Measurements from ENCODE around the gene TEX19. TPM values are rescaled to one million over a fixed set of nuclear protein-coding genes. Genes with fewer than 3 reads are reported as not detected.

The TEX19 gene
- total and polyA plus RNA-seq, 2 experiments from 2014 or later, result 0.10 to 0.66 TPM

DNA sequence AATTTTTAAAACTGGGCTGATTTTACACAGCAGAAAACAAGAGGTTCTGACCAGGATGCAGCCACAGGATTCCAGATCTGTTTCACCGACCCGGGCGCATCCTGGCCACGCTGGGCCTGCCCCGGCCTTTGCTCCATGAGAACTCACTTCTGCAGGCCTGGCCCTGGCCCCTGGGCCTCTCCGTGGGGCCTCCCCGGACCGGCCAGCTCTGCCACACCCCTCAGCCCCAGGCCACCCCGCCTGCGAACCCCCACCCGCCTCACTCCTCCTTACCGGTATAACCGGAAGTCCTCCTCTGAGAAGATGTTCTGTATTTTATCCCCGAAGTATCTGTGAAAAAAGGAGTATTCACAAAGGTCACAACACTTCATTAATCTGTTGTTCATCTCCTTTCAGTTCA lies 46.0 kb downstream of the TEX19 start (continued):
- TF ChIP-seq REST (IDR thresholded peaks at IDR 0.05; ENCODE audit: unreplicated experiment) (no peak), CREB1 (CRISPR knock-in tag; IDR thresholded peaks at IDR 0.05; ENCODE audit: low read depth) (no peak), EZH2 (IDR thresholded peaks at IDR 0.05; ENCODE audit: low read depth, unreplicated experiment) (no peak), CTCF (conservative IDR thresholded peaks at IDR 0.05; ENCODE audit: low read depth in 2 of 2) (no peak)

DNA sequence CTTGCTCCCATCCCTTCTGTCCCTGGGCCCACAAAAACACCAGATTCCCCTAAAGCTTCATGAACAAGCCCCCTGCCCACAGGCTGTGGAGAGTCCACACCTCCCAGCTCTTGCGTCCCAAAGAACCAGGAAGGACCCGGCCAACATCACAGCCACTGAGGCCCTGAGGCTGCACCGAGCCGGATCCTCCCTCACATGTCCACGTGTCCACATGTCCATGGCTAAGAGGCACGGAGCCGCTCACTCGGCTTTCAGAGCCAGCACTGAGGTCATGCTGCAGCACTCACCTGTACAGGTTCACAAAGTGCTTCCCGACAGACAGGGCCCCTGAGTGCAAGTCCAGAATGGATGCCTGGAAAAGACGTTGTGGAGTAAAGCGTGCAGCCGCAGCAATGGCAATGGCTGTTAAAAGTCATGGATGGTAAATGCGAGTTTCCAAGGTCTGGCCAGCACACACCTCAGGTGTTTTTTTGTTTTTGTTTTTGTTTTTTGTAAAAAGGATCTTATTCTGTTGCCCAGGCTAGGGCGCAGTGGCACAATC lies 47.2 kb downstream of the TEX19 start:
- Mint-ChIP-seq H3K36me3 (ENCODE audit: low read depth) (peaks cover 7% of the 10 kb centered on the region), H3K27ac (no peak overlapping the region), H3K9me3 (no peaks in the 10 kb centered on the region; the same call in 2 of the 3 replicates), H3K4me3 (no peak overlapping the region), H3K27me3 (ENCODE audit: insufficient read depth, low read depth, poor library complexity) (peaks cover 6% of the 10 kb centered on the region), H3K4me1 (no peaks in the 10 kb centered on the region; the same call in 2 of the 3 replicates)
- no peaks in the 10 kb centered on the region for H3F3A ChIP-seq (replicated peaks; ENCODE audit: low read depth)
- H3K4me2 ChIP-seq, result no peak overlapping the region
- no peaks in the 10 kb centered on the region; the same call in 1 of the 2 replicates for H4K20me1 ChIP-seq (replicated peaks; ENCODE audit: insufficient read depth)
- H3K4me3 ChIP-seq, result no peak overlapping the region
- no peak overlapping the region for H3K27ac ChIP-seq (ENCODE audit: low read depth)
- DNase-seq (ENCODE audit: low spot score), result no peak
- no peaks in the 10 kb centered on the region for H3K27me3 ChIP-seq (ENCODE audit: insufficient read depth)
- no peaks in the 10 kb centered on the region for H3K4me1 ChIP-seq (ENCODE audit: insufficient read depth)
- H3K9me2 ChIP-seq (ENCODE audit: insufficient read depth), result no peaks in the 10 kb centered on the region
- no peaks in the 10 kb centered on the region for H3K36me3 ChIP-seq (ENCODE audit: insufficient read depth)
- TF ChIP-seq POLR2AphosphoS5 (IDR thresholded peaks at IDR 0.05; ENCODE audit: low read depth) (no peak), EZH2phosphoT487 (IDR thresholded peaks at IDR 0.05; ENCODE audit: unreplicated experiment) (no peak), EZH2 (IDR thresholded peaks at IDR 0.05; ENCODE audit: low read depth, unreplicated experiment) (no peak)
- ATAC-seq, result no peak
- H3K79me2 ChIP-seq (replicated peaks; ENCODE audit: insufficient read depth), result no peaks in the 10 kb centered on the region
- H2AFZ ChIP-seq, result no peak overlapping the region

DNA sequence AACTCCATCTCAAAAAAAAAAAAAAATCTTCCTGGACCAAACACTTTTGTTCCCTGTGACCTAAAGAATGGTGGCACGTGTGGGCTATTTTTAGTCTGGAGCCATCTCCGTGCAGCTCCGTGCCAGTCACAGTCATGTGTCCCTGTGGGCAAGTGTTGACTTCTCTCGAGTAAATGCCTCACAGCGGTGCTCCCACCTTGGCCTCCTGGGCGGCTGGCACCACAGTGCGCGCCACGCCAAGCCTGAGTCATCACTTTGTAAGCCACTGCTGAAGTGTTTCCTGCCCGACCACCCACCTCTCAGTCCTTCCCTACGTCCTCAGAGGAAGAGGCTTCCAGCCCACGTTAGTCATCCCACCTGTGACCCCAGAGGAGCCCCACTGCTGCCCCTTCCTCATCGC lies 48.2 kb downstream of the TEX19 start:
- H3K79me2 ChIP-seq (replicated peaks; ENCODE audit: insufficient read depth), result no peaks in the 10 kb centered on the region
- H3K27ac Mint-ChIP-seq, result no peak overlapping the region; the same call in 1 of the 2 replicates
- H2AFZ ChIP-seq, result no peak overlapping the region
- no peak overlapping the region for H3K4me2 ChIP-seq
- H3K27me3 Mint-ChIP-seq (ENCODE audit: insufficient read depth, low read depth, poor library complexity), result peaks cover 6% of the 10 kb centered on the region
- H3K27ac ChIP-seq (ENCODE audit: low read depth), result no peak overlapping the region
- no peaks in the 10 kb centered on the region; the same call in 1 of the 2 replicates for H4K20me1 ChIP-seq (replicated peaks; ENCODE audit: insufficient read depth)
- DNase-seq (ENCODE audit: low spot score), result no peak
- no peaks in the 10 kb centered on the region for H3K4me1 ChIP-seq (ENCODE audit: insufficient read depth)
- H3K9me3 Mint-ChIP-seq, result no peaks in the 10 kb centered on the region; the same call in 2 of the 3 replicates
- H3F3A ChIP-seq (replicated peaks; ENCODE audit: low read depth), result no peaks in the 10 kb centered on the region
- H3K4me1 Mint-ChIP-seq, result no peaks in the 10 kb centered on the region; the same call in 2 of the 3 replicates
- no peak overlapping the region for H3K4me3 ChIP-seq
- H3K4me3 Mint-ChIP-seq, result no peak overlapping the region
- H3K36me3 ChIP-seq (ENCODE audit: insufficient read depth), result no peaks in the 10 kb centered on the region
- H3K9me2 ChIP-seq (ENCODE audit: insufficient read depth), result no peaks in the 10 kb centered on the region
- TF ChIP-seq ZNF114 (CRISPR knock-in tag; IDR thresholded peaks at IDR 0.05), result no peak
- TF ChIP-seq ZNF331 (CRISPR knock-in tag; IDR thresholded peaks at IDR 0.05; ENCODE audit: low read depth), result no peak
- TF ChIP-seq STAT1 (IDR thresholded peaks at IDR 0.05; ENCODE audit: unreplicated experiment), result no peak
- no peak for TF ChIP-seq JUNB (IDR thresholded peaks at IDR 0.05; ENCODE audit: unreplicated experiment)
- TF ChIP-seq, protein P1, sequence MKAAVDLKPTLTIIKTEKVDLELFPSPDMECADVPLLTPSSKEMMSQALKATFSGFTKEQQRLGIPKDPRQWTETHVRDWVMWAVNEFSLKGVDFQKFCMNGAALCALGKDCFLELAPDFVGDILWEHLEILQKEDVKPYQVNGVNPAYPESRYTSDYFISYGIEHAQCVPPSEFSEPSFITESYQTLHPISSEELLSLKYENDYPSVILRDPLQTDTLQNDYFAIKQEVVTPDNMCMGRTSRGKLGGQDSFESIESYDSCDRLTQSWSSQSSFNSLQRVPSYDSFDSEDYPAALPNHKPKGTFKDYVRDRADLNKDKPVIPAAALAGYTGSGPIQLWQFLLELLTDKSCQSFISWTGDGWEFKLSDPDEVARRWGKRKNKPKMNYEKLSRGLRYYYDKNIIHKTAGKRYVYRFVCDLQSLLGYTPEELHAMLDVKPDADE (IDR thresholded peaks at IDR 0.05), result no peak
- TF ChIP-seq CTCF (conservative IDR thresholded peaks at IDR 0.05; ENCODE audit: low read depth in 2 of 2), result no peak
- no peaks in the 10 kb centered on the region for H3K27me3 ChIP-seq (ENCODE audit: insufficient read depth)
- H3K36me3 Mint-ChIP-seq (ENCODE audit: low read depth), result peaks cover 5% of the 10 kb centered on the region
- ATAC-seq, result no peak

Measured in GM23338 (cell line).